ENCODE results near the gene DENND2D. TPM values are rescaled to one million over a fixed set of nuclear protein-coding genes. Genes with fewer than 3 reads are reported as not detected.

Gene DENND2D
- total and polyA plus RNA-seq, 9 of the 15 experiments (the other 6 are each of a cell fraction or from before 2014, with no cell fraction given), result 0.08 to 0.44 (median 0.13) TPM; not detected in 6

GRCh38 chr1:111172463-111172862 lies 28.0 kb downstream of the DENND2D start (continued):
- TF ChIP-seq CHD7 (IDR thresholded peaks at IDR 0.05; ENCODE audit: low read depth, low read length) (no peak), TAL1 (IDR thresholded peaks at IDR 0.05) (peak; percentile 81), ZNF407 (IDR thresholded peaks at IDR 0.05; ENCODE audit: low read depth) (no peak), CTBP1 (IDR thresholded peaks at IDR 0.05; ENCODE audit: borderline replicate concordance) (peak; percentile 32; the same call in 1 of the 2 replicates), MBD2 (IDR thresholded peaks at IDR 0.05; ENCODE audit: borderline replicate concordance, low read depth) (no peak)

Measured in K562 (cell line).